NCI-H146 treated with DMSO at 0.1 percent for 48 hours (cell line): Measurements from ENCODE around the gene AMMECR1L.
"Not testable (repeated sequence)": the region's sequence is repeated elsewhere in the genome, so short reads cannot be mapped to it uniquely, and the experiment has no call there.

Source experiments
- DNase-seq: peaks from one replicate; lab custom pipeline; 2025; ENCODE audit not compliant: unreplicated experiment; lab: John Stamatoyannopoulos, UW

Gene AMMECR1L

GRCh38 chr2:127885780-127886592 lies at the start of gene AMMECR1L:
Gene AMMECR1L (minus strand): TSS chr2:127885956. CDS start chr2:127874234, 11,722 bp downstream.
- peak; percentile 14 for DNase-seq

GRCh38 chr2:127935337-127935736 lies 49.6 kb upstream of the AMMECR1L start:
- DNase-seq, result no peak

GRCh38 chr2:127932199-127932876 lies 46.6 kb upstream of the AMMECR1L start:
- DNase-seq, result no peak

- no peak for DNase-seq
These were observed 43.7 kb upstream of the AMMECR1L start for GRCh38 chr2:127929449-127929848.

- no peak for DNase-seq
These were observed 41.6 kb upstream of the AMMECR1L start for GRCh38 chr2:127927384-127927783.

- DNase-seq, result no peak
These were observed 32.2 kb upstream of the AMMECR1L start for GRCh38 chr2:127917916-127918315.

- no peak for DNase-seq
These were observed 28.2 kb upstream of the AMMECR1L start for GRCh38 chr2:127913808-127914457.

GRCh38 chr2:127911737-127912136 lies 26.0 kb upstream of the AMMECR1L start:
- no peak for DNase-seq

- DNase-seq, result no peak
These were observed 24.7 kb upstream of the AMMECR1L start for GRCh38 chr2:127910415-127910814.

- no peak for DNase-seq
These were observed 23.3 kb upstream of the AMMECR1L start for GRCh38 chr2:127909019-127909418.

- DNase-seq, result not testable (repeated sequence)
These were observed 22.1 kb upstream of the AMMECR1L start for GRCh38 chr2:127907733-127908400.

- peak; percentile 82 for DNase-seq
These were observed 20.6 kb upstream of the AMMECR1L start for GRCh38 chr2:127906206-127906926.

GRCh38 chr2:127901339-127902056 lies 15.7 kb upstream of the AMMECR1L start:
- no peak for DNase-seq

- DNase-seq, result no peak
These were observed 11.9 kb upstream of the AMMECR1L start for GRCh38 chr2:127897531-127898211.

- DNase-seq, result no peak
These were observed 7.7 kb upstream of the AMMECR1L start for GRCh38 chr2:127893494-127893893.

- DNase-seq, result no peak
These were observed 7.3 kb upstream of the AMMECR1L start for GRCh38 chr2:127893033-127893432.

GRCh38 chr2:127891811-127892210 lies 6.1 kb upstream of the AMMECR1L start:
- DNase-seq, result no peak

- DNase-seq, result not testable (repeated sequence)
These were observed 5.0 kb upstream of the AMMECR1L start for GRCh38 chr2:127890756-127891155.

GRCh38 chr2:127888772-127889171 lies 3.0 kb upstream of the AMMECR1L start:
- DNase-seq, result no peak
